Vagina (tissue), 2 donors: Measurements from ENCODE around the gene SLC5A1. TPM values are rescaled to one million over a fixed set of nuclear protein-coding genes. Genes with fewer than 3 reads are reported as not detected.
A peak's percentile ranks its signal among the peaks of the same experiment; 100 is the strongest.

ENCODE experiments used
- DNase-seq, 2 donors: peaks; one replicate each; pipeline ENCODE4 v3.0.0-alpha.2; 2017; ENCODE audit errors: extremely low spot score in 2 of 2
- H3K27ac ChIP-seq: fragments of 200-600 bp; sonication (generic); one replicate; pipeline ENCODE4 v1.5.1; 2019
- H3K27me3 ChIP-seq: fragments of 200-600 bp; sonication (generic); one replicate; pipeline ENCODE4 v1.5.1; 2019
- H3K36me3 ChIP-seq, 2 donors: fragments of 200-600 bp; sonication (generic); one replicate each; pipeline ENCODE4 v1.5.1; 2017 to 2019
- H3K4me1 ChIP-seq: fragments of 200-600 bp; sonication (generic); one replicate; pipeline ENCODE4 v1.5.1; 2019
- H3K4me3 ChIP-seq, 2 donors: fragments of 200-600 bp; sonication (generic); 1 replicate in 1 of 2; 2 replicates in 1 of 2; pipeline ENCODE4 v1.5.1; 2016 to 2019
- H3K9me3 ChIP-seq: fragments of 200-600 bp; sonication (generic); one replicate; pipeline ENCODE4 v1.5.1; 2019
- POLR2A ChIP-seq, 2 donors: fragments of 450-650 bp; IDR thresholded peaks; one replicate each; pipeline ENCODE4 v1.6.1; 2017; ENCODE audit warnings: antibody characterized with exemption in 2 of 2, mild to moderate bottlenecking in 2 of 2, moderate library complexity in 2 of 2
- POLR2AphosphoS5 ChIP-seq, 2 donors: sonication (generic); formaldehyde crosslinking; IDR thresholded peaks; one replicate each; pipeline ENCODE4 v1.9.0; 2017; ENCODE audit warnings: antibody characterized with exemption in 2 of 2, mild to moderate bottlenecking in 2 of 2, low read depth in 1 of 2; ENCODE audit not compliant: insufficient read depth in 1 of 2
- intact Hi-C: fragments of 100-400 bp; cut with DNase I; formaldehyde crosslinking; loops from one replicate; pipeline ENCODE4 v1.15.1; 2023
- total RNA-seq: library from RNA; depleted of rRNA; stranded (reverse); fragments of >200 nt; gene quantifications from one replicate; pipeline ENCODE4 v1.2.3, GENCODE V29; 2016
- TF ChIP-seq, protein P1 (sequence below), 3 experiments: fragments of 450-650 bp in 2 of 3; fragments of 200-600 bp in 1 of 3; sonication (generic) in 1 of 3; IDR thresholded peaks; one replicate each; pipeline ENCODE4 v1.5.1; 2017 to 2019; ENCODE audit warnings: antibody characterized with exemption in 3 of 3, mild to moderate bottlenecking in 2 of 3, moderate library complexity in 2 of 3

SLC5A1 gene
- total RNA-seq, 1 donor from 2014 or later: 5.6 TPM

DNA sequence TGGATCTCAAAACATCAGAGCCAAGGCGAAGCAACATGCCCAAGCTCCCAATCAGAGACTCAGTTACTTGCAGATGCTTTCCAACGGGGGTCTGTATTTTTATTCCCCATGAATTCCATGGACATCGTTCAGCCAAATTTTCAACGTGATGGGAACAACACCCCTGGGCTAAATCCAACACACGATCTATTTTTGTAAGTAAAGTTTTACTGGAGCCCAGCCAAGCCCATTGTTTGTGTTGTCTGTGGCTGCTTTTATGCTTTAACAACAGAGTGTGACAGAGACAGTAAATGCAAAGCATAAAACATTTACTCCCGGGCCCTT is 33.7 kb downstream of the SLC5A1 start:
- Histone ChIP-seq H3K9me3 (no peaks in the 10 kb centered on the region), H3K27ac (no peak overlapping the region), H3K27me3 (no peaks in the 10 kb centered on the region), H3K4me1 (no peaks in the 10 kb centered on the region), H3K4me3 (no peak overlapping the region), H3K36me3 (no peaks in the 10 kb centered on the region)
- no peak for TF ChIP-seq POLR2A (IDR thresholded peaks at IDR 0.05)
- no peak for TF ChIP-seq POLR2AphosphoS5 (IDR thresholded peaks at IDR 0.05; ENCODE audit: insufficient read depth in 1 of 2, low read depth in 1 of 2)
- TF ChIP-seq, protein P1, sequence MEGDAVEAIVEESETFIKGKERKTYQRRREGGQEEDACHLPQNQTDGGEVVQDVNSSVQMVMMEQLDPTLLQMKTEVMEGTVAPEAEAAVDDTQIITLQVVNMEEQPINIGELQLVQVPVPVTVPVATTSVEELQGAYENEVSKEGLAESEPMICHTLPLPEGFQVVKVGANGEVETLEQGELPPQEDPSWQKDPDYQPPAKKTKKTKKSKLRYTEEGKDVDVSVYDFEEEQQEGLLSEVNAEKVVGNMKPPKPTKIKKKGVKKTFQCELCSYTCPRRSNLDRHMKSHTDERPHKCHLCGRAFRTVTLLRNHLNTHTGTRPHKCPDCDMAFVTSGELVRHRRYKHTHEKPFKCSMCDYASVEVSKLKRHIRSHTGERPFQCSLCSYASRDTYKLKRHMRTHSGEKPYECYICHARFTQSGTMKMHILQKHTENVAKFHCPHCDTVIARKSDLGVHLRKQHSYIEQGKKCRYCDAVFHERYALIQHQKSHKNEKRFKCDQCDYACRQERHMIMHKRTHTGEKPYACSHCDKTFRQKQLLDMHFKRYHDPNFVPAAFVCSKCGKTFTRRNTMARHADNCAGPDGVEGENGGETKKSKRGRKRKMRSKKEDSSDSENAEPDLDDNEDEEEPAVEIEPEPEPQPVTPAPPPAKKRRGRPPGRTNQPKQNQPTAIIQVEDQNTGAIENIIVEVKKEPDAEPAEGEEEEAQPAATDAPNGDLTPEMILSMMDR (IDR thresholded peaks at IDR 0.05): no peak
- intact Hi-C loops: no loop called here
- DNase-seq: peak in 1 of 2 donors; percentile 52

DNA sequence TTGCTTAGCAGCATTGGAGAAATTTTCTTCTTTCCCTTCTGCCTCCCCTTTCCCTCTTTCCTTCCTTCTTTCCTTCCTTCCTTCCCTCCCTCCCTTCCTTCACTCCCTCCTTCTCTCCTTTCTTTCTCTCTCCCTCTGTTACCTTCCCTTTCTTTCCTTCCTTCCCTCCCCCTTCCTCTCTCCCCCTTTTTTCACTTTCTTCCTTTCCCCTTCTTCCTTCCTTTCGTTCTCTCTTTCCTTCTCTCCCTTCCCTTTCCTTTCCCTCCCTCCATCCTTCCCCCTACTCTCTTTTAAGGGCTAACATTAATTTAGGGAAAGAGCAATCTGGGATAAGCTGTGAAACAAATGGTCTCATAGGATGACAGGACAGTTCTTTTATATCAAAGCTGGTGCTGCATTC is 34.1 kb downstream of the SLC5A1 start:
- H3K4me3 ChIP-seq: no peak overlapping the region
- intact Hi-C loops: no loop called here
- H3K4me1 ChIP-seq: no peaks in the 10 kb centered on the region
- no peaks in the 10 kb centered on the region for H3K9me3 ChIP-seq
- no peak overlapping the region for H3K27ac ChIP-seq
- H3K27me3 ChIP-seq: no peaks in the 10 kb centered on the region
- no peaks in the 10 kb centered on the region for H3K36me3 ChIP-seq
- no peak for DNase-seq
- no peak for TF ChIP-seq POLR2A (IDR thresholded peaks at IDR 0.05)
- TF ChIP-seq, protein P1 (IDR thresholded peaks at IDR 0.05): no peak
- TF ChIP-seq POLR2AphosphoS5 (IDR thresholded peaks at IDR 0.05; ENCODE audit: insufficient read depth in 1 of 2, low read depth in 1 of 2): no peak

DNA sequence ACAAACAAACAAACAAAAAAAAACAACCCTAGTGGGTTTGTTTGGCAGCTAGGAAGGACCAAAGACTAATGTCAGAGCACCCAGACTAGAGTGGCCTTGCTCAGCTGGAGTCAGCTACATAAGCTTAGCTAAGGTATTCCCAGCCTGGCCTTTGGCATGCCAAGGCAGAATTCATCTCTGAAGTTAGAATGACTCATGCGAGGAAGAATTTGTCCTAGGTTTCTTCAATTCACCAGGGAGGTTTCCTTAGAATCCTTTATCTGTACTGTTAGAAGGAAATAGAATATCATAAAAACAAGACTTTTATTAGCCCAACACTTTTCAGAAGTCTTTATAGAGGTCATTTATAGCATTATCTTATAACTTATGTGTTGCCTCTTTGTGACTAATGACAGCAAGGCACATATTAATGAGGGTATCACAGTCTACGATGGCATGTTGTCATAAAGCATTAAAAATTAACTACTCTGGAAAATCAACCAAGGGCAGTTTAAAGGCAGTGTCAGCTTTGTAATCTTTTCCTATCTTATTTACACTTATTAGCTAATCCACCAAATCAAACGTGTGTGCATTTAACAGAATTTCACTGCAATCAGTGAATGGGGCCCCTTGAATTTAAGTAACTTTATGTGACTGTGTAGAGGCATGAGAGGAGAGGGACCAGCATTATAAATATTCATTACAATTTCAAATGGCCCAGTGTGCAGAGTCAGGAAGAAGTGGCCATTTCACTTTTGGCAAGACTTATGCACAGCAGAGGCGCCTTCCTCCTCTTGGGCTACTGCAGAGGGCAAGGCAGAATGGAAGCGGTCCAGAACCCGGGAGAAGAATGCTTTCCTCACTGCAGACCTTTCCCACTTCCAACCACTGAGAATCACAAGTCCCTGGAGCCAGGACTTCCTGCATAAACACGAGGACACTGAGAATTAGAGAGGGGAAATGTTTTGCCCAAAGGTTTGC is 36.3 kb downstream of the SLC5A1 start:
- DNase-seq: peak in 1 of 2 donors; percentile 32
- H3K4me1 ChIP-seq: no peaks in the 10 kb centered on the region
- no peaks in the 10 kb centered on the region for H3K9me3 ChIP-seq
- no peak overlapping the region for H3K4me3 ChIP-seq
- no peaks in the 10 kb centered on the region for H3K27me3 ChIP-seq
- TF ChIP-seq POLR2AphosphoS5 (IDR thresholded peaks at IDR 0.05; ENCODE audit: insufficient read depth in 1 of 2, low read depth in 1 of 2) (no peak), POLR2A (IDR thresholded peaks at IDR 0.05) (no peak)
- TF ChIP-seq, protein P1 (IDR thresholded peaks at IDR 0.05): no peak
- no peak overlapping the region for H3K27ac ChIP-seq
- no peaks in the 10 kb centered on the region for H3K36me3 ChIP-seq
- intact Hi-C loops: no loop called here

DNA sequence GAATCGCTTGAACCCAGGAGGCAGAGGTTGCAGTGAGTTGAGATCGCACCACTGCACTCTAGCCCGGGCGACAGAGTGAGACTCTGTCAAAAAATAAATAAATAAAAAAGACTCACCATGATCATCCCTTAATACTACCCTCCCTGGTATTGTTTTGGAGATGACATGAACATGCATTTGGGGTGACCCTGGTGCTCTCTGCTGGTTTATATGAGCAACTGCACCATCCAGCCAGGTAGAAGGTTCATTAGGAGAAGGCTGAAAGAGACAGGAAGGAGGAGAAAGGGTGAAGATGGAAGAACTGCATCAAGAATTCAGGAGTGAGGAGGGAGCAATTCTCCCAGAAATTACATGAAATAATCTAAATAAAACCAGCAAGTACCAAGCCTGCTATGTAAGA is 37.8 kb downstream of the SLC5A1 start:
- Histone ChIP-seq H3K4me3 (no peak overlapping the region), H3K4me1 (no peaks in the 10 kb centered on the region), H3K27ac (no peak overlapping the region), H3K36me3 (no peaks in the 10 kb centered on the region), H3K27me3 (no peaks in the 10 kb centered on the region), H3K9me3 (no peaks in the 10 kb centered on the region)
- DNase-seq: peak in 1 of 2 donors; percentile 6
- intact Hi-C loops: no loop called here
- TF ChIP-seq POLR2A (IDR thresholded peaks at IDR 0.05): no peak
- TF ChIP-seq, protein P1 (IDR thresholded peaks at IDR 0.05): peak in 1 of 3 experiments; percentile 23

DNA sequence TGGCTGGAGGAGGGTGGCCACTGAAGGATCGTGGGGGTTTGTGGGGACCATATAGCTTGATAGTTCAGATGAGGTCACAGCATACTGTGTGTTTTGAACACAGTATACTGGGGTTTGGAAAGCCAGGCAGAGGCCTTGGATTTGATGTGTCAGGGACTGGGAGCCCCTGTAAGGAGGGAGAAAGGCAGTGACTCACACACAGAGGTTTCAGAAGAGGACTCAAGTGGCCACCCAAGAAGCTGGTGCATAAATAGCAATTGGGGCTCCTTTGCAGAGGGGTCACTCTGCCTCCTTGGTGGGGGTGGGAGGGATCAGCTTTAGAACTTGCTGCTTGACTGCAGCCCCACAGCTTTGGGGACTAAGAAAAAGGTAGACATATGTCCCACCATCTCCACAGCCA is 39.3 kb downstream of the SLC5A1 start:
- Histone ChIP-seq H3K27ac (no peak overlapping the region), H3K9me3 (no peaks in the 10 kb centered on the region), H3K27me3 (no peaks in the 10 kb centered on the region), H3K4me1 (no peaks in the 10 kb centered on the region), H3K36me3 (no peaks in the 10 kb centered on the region), H3K4me3 (no peak overlapping the region)
- TF ChIP-seq, protein P1 (IDR thresholded peaks at IDR 0.05): no peak
- no peak for DNase-seq
- intact Hi-C loops: no loop called here
